Esophagus squamous epithelium (tissue), 4 donors: ENCODE measurements around the gene KIF6.

Source experiments
- CTCF ChIP-seq, 6 experiments: fragments of 450-650 bp in 4 of 6; fragments of 200-600 bp in 2 of 6; sonication (generic) in 2 of 6; IDR thresholded peaks; one replicate each; pipeline ENCODE4 v1.5.1; 2016 to 2019; ENCODE audit warnings: antibody characterized with exemption in 6 of 6, mild to moderate bottlenecking in 4 of 6, moderate library complexity in 4 of 6
- POLR2A ChIP-seq, 4 donors: fragments of 450-650 bp; IDR thresholded peaks; one replicate each; pipeline ENCODE4 v1.6.1; 2017; ENCODE audit warnings: antibody characterized with exemption in 4 of 4, mild to moderate bottlenecking in 4 of 4, moderate library complexity in 3 of 4

GRCh38 chr6:39300739-39301138 is 424.5 kb downstream of the KIF6 start:
- TF ChIP-seq CTCF (IDR thresholded peaks at IDR 0.05) (no peak), POLR2A (IDR thresholded peaks at IDR 0.05) (no peak)
